OCI-LY3 (cell line): ENCODE measurements around the gene NEK10.

Experiments used
- EZH2phosphoT487 ChIP-seq: fragments of 200-600 bp; shearing (Covaris generic); IDR thresholded peaks from 2 replicates; pipeline ENCODE4 v1.6.1; 2018; ENCODE audit warnings: antibody characterized with exemption, mixed run types, low read depth
- TF ChIP-seq, protein P1 (sequence below): fragments of 200-600, 300-600 bp; sonication (generic); IDR thresholded peaks from 2 replicates; pipeline ENCODE4 v1.5.1; 2014; ENCODE audit warnings: antibody characterized with exemption, low read length, low read depth

DNA sequence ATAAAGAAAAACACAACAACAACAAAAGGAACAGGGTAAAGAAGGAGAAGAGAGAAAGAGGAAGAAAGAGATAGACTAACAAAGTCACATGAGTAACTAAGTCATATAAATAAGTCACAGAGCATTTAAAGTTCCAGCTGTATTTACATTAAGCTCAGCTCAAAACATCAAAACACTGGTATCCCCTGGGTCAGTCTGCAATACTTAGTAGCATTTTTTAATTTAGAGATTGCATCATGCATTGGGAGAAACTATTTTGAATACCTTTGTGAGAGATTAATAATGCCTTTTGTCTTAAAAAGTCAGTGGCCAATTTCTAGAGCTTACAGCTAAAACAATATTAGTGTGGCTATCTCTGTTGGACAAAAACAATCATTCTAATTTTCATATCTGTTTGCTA lies 78.4 kb downstream of the NEK10 start:
- TF ChIP-seq, protein P1, sequence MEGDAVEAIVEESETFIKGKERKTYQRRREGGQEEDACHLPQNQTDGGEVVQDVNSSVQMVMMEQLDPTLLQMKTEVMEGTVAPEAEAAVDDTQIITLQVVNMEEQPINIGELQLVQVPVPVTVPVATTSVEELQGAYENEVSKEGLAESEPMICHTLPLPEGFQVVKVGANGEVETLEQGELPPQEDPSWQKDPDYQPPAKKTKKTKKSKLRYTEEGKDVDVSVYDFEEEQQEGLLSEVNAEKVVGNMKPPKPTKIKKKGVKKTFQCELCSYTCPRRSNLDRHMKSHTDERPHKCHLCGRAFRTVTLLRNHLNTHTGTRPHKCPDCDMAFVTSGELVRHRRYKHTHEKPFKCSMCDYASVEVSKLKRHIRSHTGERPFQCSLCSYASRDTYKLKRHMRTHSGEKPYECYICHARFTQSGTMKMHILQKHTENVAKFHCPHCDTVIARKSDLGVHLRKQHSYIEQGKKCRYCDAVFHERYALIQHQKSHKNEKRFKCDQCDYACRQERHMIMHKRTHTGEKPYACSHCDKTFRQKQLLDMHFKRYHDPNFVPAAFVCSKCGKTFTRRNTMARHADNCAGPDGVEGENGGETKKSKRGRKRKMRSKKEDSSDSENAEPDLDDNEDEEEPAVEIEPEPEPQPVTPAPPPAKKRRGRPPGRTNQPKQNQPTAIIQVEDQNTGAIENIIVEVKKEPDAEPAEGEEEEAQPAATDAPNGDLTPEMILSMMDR, result no peak
- TF ChIP-seq EZH2phosphoT487, result no peak
